ENCODE results near the gene KIF1A. TPM values are rescaled to one million over a fixed set of nuclear protein-coding genes. Genes with fewer than 3 reads are reported as not detected.

KIF1A gene
- total RNA-seq, 4 donors from 2014 or later = 1.2 to 6.9 (median 4.1) TPM

- intact Hi-C loops (cut with DNase I) = no loop called here
- DNase-seq = no peak
- peaks cover 12% of the 10 kb centered on the region for H3K27me3 ChIP-seq
Observed at GRCh38 chr2:240818293-240819125, 1.5 kb downstream of the KIF1A start.

GRCh38 chr2:240817496-240818292 lies 2.3 kb downstream of the KIF1A start:
- H3K9me3 ChIP-seq = no peaks in the 10 kb centered on the region
- no peak overlapping the region for H3K4me3 ChIP-seq (replicated peaks in 1 of 3)
- peaks cover 6 to 22% of the 10 kb centered on the region in 2 donors for H3K4me1 ChIP-seq
- DNase-seq = no peak
- no peaks in the 10 kb centered on the region for H3K36me3 ChIP-seq
- no peak overlapping the region for H3K27ac ChIP-seq
- intact Hi-C loops (cut with DNase I) = no loop called here
- peaks cover 12% of the 10 kb centered on the region for H3K27me3 ChIP-seq
- 93 to 94% methylated on average over 13 to 18 of the region's 19 CpGs for WGBS, 2 donors
- TF ChIP-seq POLR2A (IDR thresholded peaks at IDR 0.05) = no peak
- TF ChIP-seq CTCF (IDR thresholded peaks at IDR 0.05) = no peak

More at GRCh38 chr2:240818293-240819125, 1.5 kb downstream of the KIF1A start:
- WGBS, 2 donors = 50 to 75% methylated on average over 12 to 25 of the region's 48 CpGs
- TF ChIP-seq CTCF (IDR thresholded peaks at IDR 0.05) (no peak), POLR2A (IDR thresholded peaks at IDR 0.05) (no peak)
- Histone ChIP-seq H3K27ac (no peak overlapping the region), H3K4me3 (replicated peaks in 1 of 3) (no peak overlapping the region), H3K36me3 (no peaks in the 10 kb centered on the region), H3K4me1 (peaks cover 6 to 22% of the 10 kb centered on the region in 2 donors), H3K9me3 (no peaks in the 10 kb centered on the region)

- intact Hi-C loops (cut with DNase I) = no loop called here
- H3K4me1 ChIP-seq = peaks cover 6 to 22% of the 10 kb centered on the region in 2 donors
- H3K36me3 ChIP-seq = no peaks in the 10 kb centered on the region
- 83 to 87% methylated on average over 2 to 5 of the region's 12 CpGs for WGBS, 2 donors
- no peaks in the 10 kb centered on the region for H3K9me3 ChIP-seq
- no peak for TF ChIP-seq CTCF (IDR thresholded peaks at IDR 0.05)
- no peak overlapping the region for H3K27ac ChIP-seq
- no peak for DNase-seq
- peaks cover 12% of the 10 kb centered on the region for H3K27me3 ChIP-seq
- no peak overlapping the region for H3K4me3 ChIP-seq (replicated peaks in 1 of 3)
Observed at GRCh38 chr2:240816584-240817495, 3.2 kb downstream of the KIF1A start.

GRCh38 chr2:240815761-240816583 lies 4.0 kb downstream of the KIF1A start:
- no peak for DNase-seq
- WGBS, 2 donors = 84 to 89% methylated on average over 7 to 9 of the region's 9 CpGs
- TF ChIP-seq CTCF (IDR thresholded peaks at IDR 0.05) (no peak), POLR2A (IDR thresholded peaks at IDR 0.05) (no peak)
- Histone ChIP-seq H3K27ac (no peak overlapping the region), H3K36me3 (no peaks in the 10 kb centered on the region), H3K4me1 (peaks cover 6 to 20% of the 10 kb centered on the region in 2 donors), H3K4me3 (replicated peaks in 1 of 3) (no peak overlapping the region), H3K27me3 (peaks cover 12% of the 10 kb centered on the region), H3K9me3 (no peaks in the 10 kb centered on the region)
- intact Hi-C loops (cut with DNase I) = no loop called here
